Type B pancreatic cell (in vitro differentiated cells): Measurements from ENCODE around the gene PIGM. TPM values are rescaled to one million over a fixed set of nuclear protein-coding genes. Genes with fewer than 3 reads are reported as not detected.
A peak's percentile ranks its signal among the peaks of the same experiment; 100 is the strongest.

ENCODE experiments used
- DNase-seq: peaks from one replicate; pipeline ENCODE4 v3.0.0; 2021; ENCODE audit warnings: mixed read lengths; ENCODE audit not compliant: unreplicated experiment; ENCODE audit errors: extremely low spot score
- H3K27ac Mint-ChIP-seq: 2 replicates; pipeline ENCODE4 v1.8.0; 2021; ENCODE audit warnings: mild to moderate bottlenecking, mixed read lengths
- H3K27me3 Mint-ChIP-seq: 2 replicates; pipeline ENCODE4 v1.8.0; 2021; ENCODE audit warnings: mixed read lengths
- H3K36me3 Mint-ChIP-seq: 2 replicates; pipeline ENCODE4 v1.8.0; 2021; ENCODE audit warnings: mixed read lengths
- H3K4me1 Mint-ChIP-seq: one replicate; pipeline ENCODE4 v1.8.0; 2021; ENCODE audit warnings: mixed read lengths; ENCODE audit not compliant: unreplicated experiment
- H3K4me3 Mint-ChIP-seq: 2 replicates; pipeline ENCODE4 v1.8.0; 2021; ENCODE audit warnings: mild to moderate bottlenecking, mixed read lengths
- H3K9me3 Mint-ChIP-seq: 2 replicates; pipeline ENCODE4 v1.8.0; 2021; ENCODE audit warnings: mixed read lengths
- total RNA-seq: library from RNA; stranded (reverse); gene quantifications from 2 replicates; pipeline ENCODE4 v1.2.1, GENCODE V29; 2021; ENCODE audit warnings: low replicate concordance
- TF ChIP-seq, protein P1 (sequence below): fragments of 200-600 bp; sonication (generic); conservative IDR thresholded peaks from 2 replicates; pipeline ENCODE4 v1.5.0; 2021; ENCODE audit warnings: antibody characterized with exemption, mild to moderate bottlenecking

PIGM gene
- total RNA-seq, 1 donor from 2014 or later = 12.0 TPM

DNA sequence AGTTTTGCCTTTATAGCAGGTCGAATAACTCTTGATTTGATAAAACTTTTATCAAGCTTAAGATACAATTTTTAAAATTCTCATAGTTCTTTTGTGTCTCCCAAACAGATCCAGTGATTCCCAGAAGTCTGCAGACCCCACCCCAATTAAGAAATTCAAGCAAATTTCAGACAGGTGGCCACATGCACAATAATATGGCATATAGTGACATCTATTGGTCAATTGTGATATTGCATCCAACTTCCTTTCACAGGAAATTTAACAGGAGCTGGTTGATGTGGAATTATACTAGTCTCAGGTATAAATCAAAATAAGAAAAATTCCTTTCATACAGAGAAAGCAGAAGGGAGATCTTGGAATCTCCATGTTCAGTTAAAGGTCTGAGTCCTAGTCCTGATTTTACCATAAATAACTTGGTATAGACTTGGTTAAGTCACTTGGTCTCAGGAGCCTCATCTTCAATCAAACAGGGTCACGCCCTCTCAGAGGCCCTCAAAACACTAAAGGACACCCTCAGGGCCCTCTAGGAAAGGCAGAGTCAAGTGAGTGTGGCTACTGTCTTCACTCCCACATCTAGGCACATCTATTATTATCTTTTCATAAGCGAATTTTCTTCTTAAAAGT is 24.1 kb downstream of the PIGM start:
- H3K4me1 Mint-ChIP-seq = peaks cover 5% of the 10 kb centered on the region
- no peak overlapping the region for H3K27ac Mint-ChIP-seq
- DNase-seq = no peak
- TF ChIP-seq, protein P1, sequence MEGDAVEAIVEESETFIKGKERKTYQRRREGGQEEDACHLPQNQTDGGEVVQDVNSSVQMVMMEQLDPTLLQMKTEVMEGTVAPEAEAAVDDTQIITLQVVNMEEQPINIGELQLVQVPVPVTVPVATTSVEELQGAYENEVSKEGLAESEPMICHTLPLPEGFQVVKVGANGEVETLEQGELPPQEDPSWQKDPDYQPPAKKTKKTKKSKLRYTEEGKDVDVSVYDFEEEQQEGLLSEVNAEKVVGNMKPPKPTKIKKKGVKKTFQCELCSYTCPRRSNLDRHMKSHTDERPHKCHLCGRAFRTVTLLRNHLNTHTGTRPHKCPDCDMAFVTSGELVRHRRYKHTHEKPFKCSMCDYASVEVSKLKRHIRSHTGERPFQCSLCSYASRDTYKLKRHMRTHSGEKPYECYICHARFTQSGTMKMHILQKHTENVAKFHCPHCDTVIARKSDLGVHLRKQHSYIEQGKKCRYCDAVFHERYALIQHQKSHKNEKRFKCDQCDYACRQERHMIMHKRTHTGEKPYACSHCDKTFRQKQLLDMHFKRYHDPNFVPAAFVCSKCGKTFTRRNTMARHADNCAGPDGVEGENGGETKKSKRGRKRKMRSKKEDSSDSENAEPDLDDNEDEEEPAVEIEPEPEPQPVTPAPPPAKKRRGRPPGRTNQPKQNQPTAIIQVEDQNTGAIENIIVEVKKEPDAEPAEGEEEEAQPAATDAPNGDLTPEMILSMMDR = peak; percentile 92
- H3K9me3 Mint-ChIP-seq = no peaks in the 10 kb centered on the region
- no peaks in the 10 kb centered on the region for H3K36me3 Mint-ChIP-seq
- H3K4me3 Mint-ChIP-seq = no peak overlapping the region
- H3K27me3 Mint-ChIP-seq = peaks cover 11% of the 10 kb centered on the region

DNA sequence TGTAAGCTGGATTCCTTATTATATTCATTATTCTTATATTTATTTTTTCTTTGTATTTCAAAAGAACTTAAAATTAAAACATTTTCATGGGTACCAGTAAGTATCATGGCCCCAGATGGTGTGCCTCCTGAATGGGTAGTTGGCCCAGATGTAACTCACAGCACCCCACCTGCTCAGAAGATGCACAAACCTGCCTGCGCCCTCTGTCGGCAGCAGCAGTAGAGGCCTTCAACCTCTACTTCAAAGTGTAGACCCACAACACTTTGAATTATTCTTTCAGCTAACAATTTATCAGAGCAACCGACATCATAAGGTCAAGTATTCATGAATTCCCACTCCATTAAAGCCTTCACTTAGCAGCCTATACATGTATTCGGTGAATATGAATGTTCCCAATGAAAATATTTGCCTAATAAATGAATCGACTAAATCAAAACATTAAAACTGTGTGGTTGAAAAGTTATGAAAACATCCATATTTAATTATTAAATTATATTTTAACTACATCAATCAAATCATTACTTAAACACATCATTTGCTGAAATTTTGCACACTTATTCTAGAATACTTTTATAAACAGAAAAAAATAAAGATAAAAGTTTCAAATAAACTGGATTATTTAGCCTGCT is 25.4 kb downstream of the PIGM start:
- H3K27ac Mint-ChIP-seq = no peak overlapping the region
- H3K36me3 Mint-ChIP-seq = no peaks in the 10 kb centered on the region
- TF ChIP-seq, protein P1 = peak; percentile 98
- H3K4me1 Mint-ChIP-seq = peaks cover 5% of the 10 kb centered on the region
- H3K27me3 Mint-ChIP-seq = peaks cover 13% of the 10 kb centered on the region
- no peaks in the 10 kb centered on the region for H3K9me3 Mint-ChIP-seq
- DNase-seq = peak; percentile 76
- H3K4me3 Mint-ChIP-seq = no peak overlapping the region

DNA sequence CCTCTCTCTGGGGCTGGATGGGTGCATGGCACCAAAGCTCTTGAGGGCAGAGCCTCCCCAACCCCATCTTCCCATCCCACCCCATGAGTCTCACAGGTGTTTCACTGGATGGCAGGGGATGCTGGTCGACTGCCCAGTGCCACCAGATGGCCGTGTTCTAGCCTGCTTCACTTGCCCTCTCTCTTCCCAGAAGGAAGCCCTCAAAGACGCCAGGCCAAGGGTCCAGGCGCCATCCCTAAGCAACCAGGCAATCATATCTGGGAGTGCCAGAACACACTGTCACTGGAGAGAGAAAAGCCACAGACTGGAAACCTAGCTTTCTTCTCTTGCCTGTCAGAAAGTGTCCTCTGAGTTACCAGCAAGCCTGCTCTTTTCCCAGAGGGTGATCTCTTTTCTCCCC is 26.7 kb downstream of the PIGM start:
- no peak for DNase-seq
- H3K36me3 Mint-ChIP-seq = no peaks in the 10 kb centered on the region
- no peaks in the 10 kb centered on the region for H3K9me3 Mint-ChIP-seq
- H3K4me1 Mint-ChIP-seq = peaks cover 5% of the 10 kb centered on the region
- TF ChIP-seq, protein P1 = no peak
- H3K4me3 Mint-ChIP-seq = no peak overlapping the region
- no peak overlapping the region for H3K27ac Mint-ChIP-seq
- H3K27me3 Mint-ChIP-seq = peaks cover 18% of the 10 kb centered on the region

DNA sequence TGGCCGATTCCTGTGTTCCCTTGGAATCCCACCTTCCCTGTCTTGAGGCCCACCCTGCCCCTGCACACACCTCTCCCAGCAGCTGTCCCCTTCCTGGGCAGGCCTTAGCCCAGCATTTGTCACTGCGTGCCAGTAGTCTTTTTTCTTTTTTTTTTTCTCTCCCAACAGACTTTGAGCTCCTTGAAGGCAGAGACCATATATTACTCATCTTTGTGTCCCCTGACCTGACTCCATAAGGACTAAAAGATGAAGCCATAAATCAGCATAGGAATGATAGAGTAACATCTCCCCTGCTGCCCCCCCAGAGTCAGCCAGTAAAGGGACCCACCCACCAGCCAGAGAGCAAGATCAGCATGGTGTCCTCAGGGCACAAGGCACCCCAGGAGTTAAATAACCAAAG is 27.4 kb downstream of the PIGM start:
- Mint-ChIP-seq H3K27ac (no peak overlapping the region), H3K36me3 (no peaks in the 10 kb centered on the region), H3K4me1 (peaks cover 5% of the 10 kb centered on the region), H3K9me3 (no peaks in the 10 kb centered on the region), H3K27me3 (peaks cover 14% of the 10 kb centered on the region), H3K4me3 (no peak overlapping the region)
- no peak for DNase-seq
- TF ChIP-seq, protein P1 = no peak

DNA sequence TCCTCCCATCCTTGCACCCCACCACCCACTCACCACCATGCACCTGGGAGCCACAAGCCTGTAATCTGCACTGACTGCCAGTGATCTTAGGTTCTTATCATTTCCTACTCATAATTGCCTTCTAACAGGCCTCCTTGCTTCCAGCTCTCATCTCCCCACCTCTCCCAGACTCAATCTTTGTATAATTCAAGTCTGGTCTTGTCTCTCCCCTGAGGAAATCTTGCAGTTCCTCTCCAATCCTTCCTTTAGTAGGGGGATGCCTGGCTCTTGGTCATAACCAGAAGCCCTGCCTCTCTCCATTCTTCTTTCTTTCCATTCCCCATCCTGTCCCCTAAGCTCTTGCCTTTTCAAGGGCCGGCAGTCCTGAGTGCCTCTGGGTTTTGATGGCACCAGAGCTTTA is 27.8 kb downstream of the PIGM start:
- no peak for DNase-seq
- no peak overlapping the region for H3K27ac Mint-ChIP-seq
- peaks cover 18% of the 10 kb centered on the region for H3K27me3 Mint-ChIP-seq
- H3K36me3 Mint-ChIP-seq = no peaks in the 10 kb centered on the region
- no peaks in the 10 kb centered on the region for H3K9me3 Mint-ChIP-seq
- no peak overlapping the region for H3K4me3 Mint-ChIP-seq
- TF ChIP-seq, protein P1 = no peak
- peaks cover 5% of the 10 kb centered on the region for H3K4me1 Mint-ChIP-seq
